COLO668 (cell line): ENCODE measurements around the gene BMP8B.
"Not testable (repeated sequence)": the region's sequence is repeated elsewhere in the genome, so short reads cannot be mapped to it uniquely, and the experiment has no call there.

ENCODE experiments used
- DNase-seq: peaks from one replicate; lab custom pipeline; 2025; ENCODE audit not compliant: unreplicated experiment; lab: John Stamatoyannopoulos, UW

BMP8B gene

DNA sequence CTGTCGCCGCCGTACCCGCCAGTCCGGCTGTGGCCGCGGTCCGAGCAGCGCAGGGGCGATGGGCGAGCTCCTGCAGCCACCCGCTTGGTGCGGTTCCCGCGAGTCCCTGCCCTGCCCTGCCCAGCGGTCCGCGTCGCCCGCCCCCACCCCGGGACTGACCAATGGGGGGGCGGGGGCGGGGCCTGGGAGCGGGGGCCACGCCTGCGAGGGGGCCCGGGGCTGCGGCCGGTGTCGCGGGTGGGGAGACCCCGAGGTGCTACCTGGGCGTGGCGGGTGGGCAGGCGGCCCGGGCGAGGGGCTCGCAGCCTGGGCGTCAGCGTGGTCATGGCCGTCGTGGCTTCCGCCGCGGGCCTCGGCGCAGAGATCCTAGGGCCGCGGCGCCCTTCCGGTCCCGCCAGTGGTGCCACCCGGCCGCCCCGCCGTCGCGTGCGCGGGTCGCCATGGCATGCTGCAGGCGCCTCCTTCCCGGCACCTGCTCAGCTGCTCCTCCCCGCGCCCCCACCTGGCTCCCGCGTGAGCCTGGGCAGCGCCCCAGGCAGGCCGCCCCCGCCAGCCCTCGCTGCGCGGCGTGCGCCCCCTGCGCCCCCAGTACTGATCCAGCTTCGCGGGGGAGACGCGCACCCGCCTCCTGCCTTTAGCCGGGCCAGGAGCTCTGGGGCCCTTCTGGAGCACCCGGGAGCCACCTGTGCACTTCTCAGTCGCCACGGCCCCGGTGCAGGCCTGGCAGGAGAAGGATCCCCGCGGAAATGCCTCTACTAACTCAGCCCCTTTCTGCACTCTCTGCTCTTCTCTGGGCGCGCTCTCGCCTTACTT, at the start of gene BMP8B:
BMP8B (minus strand) TSS at position 108 of the 813 bp plus-strand sequence. CDS start 380 bp downstream, outside the sequence.
- peak; percentile 100 for DNase-seq

DNA sequence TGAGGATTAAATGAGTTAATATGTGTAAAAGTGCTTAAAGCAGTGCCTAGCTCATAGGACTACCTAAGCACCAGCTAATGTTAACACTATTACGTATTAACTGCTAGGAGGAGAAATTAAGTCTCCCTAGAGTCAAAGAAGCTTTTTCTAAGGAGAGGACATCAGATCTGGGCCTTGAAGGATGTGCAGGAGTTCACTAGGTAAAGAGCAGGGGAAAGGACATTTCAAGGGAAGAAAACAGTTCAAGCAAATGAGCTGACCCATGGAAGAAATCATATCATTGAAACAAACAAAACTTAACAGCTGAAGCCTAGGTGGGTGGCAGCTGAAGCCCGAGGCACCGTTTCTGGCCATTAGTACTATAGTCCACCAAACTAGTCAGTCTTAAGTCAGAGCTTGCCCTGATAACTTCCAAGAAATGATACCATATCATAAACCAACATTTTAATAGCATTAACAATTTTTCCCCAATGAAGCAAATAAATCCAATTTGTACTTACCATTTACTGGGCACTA, 48.0 kb upstream of the BMP8B start:
- DNase-seq = no peak

DNA sequence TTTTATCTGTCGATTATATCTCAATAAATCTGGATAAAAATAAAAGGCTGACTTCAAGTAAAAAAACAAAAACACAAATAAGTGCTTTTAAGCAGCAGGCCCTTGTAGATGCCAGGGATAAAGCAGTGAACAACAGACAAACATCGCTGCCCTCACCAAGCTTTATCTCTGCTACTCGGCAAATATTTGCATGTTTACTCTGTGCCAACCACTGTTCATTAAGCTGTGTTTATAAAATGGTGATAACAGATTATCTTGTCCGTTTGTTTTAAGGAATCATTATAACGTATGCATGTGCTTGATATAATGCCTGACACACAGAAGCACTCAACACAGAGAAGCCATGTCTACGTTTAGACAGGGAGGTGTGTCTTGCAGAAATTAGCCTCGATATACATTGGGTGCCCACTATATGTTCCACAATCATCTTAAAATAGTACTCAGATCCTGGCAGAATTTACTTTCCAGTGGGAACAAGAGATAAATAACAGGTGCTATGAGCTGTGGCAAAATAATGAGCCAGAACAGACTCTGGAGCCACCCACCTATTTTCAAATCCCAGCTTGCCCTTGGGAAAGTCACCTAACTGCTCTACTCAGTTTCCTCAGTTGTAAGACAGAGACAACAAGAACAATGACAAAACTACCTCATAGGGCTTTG, 47.4 kb upstream of the BMP8B start:
- DNase-seq = no peak

GRCh38 chr1:39835110-39835509, 46.4 kb upstream of the BMP8B start:
- no peak for DNase-seq

DNA sequence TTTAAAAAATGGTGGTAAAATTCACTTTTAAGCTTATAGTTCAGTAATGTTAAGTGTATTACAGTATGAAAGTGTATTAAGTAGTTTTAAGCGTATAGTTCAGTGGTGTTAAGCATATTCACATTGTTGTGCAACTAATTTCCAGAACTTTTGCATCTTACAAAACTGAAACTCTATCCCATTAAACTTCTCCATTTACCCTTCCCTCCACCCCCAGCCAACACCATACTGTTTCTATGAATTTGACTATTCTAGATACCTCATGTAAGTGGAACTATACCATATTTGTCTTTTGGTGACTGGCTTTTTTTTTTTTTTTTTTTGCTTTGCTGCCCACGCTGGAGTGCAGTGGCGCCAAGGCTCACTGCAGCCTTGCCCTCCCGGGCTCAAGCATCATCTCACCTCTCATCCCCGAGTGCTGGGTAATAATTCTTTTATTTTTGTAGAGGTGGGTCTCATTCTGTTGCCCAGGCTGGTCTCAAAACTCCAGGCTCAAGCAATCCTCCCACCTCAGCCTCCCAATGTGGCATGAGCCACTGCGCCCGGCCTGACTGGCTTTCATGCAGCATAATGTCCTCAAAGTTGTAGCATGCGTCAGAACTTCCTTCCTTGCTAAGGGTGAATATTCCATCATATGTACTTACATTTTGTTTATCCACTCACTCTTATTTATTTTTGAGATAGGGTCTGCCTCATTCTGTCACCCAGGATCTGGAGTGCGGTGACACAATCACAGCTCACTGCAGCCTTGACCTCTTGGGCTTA, 45.1 kb upstream of the BMP8B start:
- DNase-seq = no peak

DNA sequence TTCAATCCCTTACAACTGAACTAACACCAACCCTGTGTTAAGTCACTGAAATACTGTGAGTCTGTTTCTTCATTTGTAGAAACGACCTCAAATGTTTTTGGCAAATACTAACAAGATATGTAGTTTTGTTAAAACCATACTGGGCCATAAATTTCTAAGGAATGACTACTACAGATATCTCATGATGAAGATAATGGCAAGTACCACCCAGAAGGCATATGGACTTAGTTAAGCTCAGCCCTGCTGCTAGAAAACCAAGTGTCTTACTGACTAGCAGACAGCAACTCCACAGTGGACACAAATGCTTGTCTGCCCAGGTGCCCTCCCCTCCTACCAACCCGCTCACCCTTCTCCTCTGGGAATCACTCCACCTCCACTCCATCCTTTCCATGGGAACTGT, 44.5 kb upstream of the BMP8B start:
- no peak for DNase-seq

- no peak for DNase-seq
These were observed 43.6 kb upstream of the BMP8B start for GRCh38 chr1:39832294-39832693.

GRCh38 chr1:39829791-39830533, 41.3 kb upstream of the BMP8B start:
- no peak for DNase-seq

DNA sequence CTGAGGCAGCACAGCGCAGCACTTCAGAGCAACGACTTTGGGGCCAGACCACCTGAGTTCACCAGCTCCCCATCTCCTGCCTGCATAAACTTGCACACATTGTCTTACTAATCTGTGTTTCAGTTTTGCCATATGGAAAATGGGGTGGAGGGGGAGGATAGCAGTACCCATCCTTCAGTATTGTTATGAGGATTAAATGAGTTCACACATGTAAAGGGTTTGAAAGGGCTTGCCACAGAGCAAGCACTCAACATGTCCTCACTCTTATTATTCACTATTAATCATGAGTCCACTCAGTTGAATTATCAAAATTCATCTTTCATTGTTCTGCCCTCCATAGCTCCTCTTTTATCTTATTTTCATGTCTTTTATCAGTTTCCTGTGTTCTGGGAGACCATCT, 40.1 kb upstream of the BMP8B start:
- no peak for DNase-seq

DNA sequence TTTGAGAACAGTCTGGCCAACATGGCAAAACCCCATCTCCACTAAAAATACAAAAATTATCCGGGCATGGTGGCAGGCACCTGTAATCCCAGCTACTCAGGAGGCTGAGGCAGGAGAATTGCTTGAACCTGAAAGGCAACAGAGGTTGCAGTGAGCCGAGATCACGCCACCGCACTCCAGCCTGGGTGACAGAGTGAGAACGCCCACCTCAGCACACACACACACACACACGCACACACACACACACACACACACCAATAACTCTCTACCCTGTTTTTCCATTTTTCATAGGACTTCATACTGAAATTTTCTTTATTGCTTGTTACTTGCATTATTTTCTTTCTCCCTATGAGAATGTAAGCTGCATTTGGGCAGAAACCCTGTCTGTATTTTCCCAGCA, 39.6 kb upstream of the BMP8B start:
- not testable (repeated sequence) for DNase-seq

GRCh38 chr1:39827201-39827600, 38.5 kb upstream of the BMP8B start:
- no peak for DNase-seq

DNA sequence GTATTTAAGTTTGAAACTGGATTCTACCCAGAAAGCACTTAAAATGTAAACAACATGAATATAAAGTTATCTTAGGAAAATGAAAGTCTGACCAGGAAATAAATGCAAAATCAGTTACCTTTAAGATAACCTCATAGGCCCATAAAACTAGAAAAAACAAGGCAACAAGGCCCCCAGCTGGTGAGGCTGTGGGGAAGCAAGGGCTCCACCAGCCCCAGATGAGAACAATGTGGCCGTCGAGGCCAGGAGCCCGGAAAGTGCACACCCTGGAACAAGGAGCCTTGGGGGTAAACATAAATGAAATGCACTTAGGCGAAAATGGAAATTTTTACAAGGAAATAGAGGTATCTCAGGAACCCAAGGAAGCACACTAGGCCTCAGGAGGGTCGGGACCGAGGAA, 37.9 kb upstream of the BMP8B start:
- no peak for DNase-seq

DNA sequence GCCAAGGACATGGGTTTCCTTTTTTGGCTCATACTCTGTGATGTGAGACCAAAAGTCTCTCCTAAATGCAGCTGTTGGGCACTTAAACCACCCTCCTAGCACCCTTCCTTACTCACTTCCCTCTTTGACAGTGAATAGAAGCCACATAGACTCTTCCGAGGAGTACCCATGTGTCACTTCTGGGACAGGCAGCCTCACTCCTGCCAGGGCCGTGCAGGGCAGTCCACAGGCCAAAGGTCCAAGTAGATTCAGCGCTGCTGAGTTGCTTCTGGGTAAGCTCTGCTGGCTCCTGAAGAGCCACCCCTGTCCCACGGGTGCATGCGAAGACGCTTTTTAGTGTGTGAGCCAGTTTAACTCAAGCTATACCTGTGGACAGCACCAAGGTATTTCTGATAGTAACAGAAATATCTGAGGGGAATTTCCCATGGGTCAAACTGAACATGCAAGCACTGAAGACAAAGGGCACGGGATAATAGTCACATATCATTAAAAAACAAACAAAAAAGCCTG, 36.8 kb upstream of the BMP8B start:
- DNase-seq = peak; percentile 100

GRCh38 chr1:39823450-39823849, 34.8 kb upstream of the BMP8B start:
- not testable (repeated sequence) for DNase-seq

- DNase-seq = no peak
These were observed 33.5 kb upstream of the BMP8B start for GRCh38 chr1:39822146-39822545.

DNA sequence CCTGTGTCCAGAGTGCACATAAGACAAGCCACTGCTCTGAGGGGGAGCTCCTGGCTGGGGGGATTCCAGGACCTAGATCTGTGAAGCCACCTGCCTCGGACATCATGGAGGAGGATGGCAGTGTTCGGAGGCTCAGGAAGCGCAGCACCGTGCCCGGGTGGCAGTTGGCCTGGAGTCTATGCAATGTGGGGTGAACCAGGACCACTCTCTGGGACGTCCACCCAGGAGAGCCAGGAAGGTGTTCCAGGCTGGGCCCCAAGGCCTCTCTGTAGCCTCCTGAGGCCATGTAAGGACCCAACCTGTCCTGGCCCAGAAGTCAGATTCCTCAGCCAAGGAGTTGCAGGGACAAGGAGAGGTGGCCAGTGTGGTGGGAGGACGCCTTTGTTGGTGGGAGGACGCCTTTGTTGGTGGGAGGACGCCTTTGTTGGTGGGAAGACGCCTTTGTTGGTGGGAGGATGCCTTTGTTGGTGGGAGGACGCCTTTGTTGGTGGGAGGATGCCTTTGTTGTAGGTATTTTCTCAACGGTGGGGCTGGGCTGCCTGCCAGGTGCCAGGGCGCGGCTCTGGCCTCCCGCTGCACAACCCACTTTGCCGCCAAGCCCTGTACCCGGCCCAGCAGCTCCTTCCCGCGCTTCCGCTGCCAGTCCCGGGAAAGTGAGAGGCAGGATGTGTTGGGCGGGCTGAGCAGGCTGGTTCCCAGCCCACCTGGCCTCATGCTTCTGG, 30.6 kb upstream of the BMP8B start:
- peak; percentile 100 for DNase-seq

- DNase-seq = no peak
These were observed 29.8 kb upstream of the BMP8B start for GRCh38 chr1:39818482-39818881.

DNA sequence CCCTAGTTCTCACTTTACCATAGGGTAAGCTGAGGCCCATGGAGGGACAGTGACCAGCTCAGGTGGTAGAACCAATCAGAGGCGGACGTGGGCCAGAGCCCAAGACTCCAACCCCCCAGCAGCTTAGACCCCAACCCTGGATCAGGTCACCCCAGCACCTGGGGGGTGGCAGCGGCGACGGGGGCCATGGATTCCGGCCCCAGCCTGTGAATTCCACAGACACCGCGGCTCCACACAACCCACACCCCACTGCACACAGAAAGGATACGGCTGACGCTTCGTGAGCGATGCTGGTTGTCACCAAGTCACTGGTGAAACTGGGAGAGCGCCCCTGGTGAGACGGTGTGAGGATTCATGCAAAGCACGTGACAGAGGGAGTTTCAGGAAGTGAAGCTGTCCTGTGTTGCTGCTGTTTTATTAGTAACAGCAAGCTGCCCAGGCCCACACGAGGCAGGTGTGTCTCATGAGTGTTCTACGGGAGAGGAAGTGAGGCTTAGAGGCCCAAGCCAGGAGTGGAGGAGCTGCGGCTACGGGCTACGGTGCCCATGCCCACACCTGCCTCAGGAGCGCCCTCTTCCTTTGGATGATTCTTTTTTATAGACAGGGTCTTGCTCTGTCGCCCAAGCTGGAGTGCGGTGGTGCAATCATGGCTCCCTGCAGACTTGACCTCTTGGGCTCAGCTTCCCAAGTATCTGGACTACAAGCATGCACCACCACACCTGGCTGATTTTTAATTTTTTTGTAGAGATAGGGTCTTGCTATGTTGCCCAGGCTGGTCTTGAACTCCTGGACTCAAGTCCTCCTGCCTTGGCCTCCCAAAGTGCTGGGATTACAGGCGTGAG, 28.6 kb upstream of the BMP8B start:
- peak; percentile 100 for DNase-seq
